ENCODE measurements around the gene CACNB4.

DNA sequence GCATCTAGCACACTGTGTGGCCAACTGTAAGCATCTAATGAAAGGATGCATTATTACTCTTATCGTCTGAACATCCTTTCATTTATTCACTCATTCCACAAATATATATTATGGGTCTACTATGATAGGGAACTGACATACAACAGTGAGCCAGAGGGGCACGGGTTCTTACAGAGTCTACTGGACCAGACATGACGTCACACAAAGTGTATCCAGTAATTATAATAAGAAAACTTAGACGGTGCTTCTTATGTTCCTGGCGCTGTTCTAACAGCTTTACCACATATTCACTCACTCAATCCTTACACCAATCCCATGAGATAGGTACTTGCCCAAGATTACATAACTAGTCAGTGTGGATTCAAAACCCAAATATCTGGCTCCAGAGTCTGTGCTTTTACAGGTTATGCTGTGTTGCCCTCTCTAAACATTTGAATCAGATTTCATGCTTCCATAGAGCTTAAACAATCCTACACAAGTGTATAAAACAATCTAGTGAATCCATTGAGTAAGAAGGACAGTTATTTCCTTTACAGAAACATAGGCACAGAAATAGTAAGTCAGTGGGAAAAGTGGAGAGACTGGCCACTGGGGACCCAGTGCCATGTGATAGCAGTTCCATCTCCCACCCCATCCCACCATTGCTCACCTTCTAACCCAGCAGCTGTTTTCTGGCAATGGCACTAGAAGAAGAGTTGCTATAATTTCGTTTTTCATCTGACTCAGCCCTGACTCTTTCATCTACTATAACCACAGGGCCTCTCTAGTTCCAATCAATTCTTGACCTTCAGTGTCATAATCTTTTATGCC lies 246.4 kb downstream of the CACNB4 start:
- TF ChIP-seq, protein P1, sequence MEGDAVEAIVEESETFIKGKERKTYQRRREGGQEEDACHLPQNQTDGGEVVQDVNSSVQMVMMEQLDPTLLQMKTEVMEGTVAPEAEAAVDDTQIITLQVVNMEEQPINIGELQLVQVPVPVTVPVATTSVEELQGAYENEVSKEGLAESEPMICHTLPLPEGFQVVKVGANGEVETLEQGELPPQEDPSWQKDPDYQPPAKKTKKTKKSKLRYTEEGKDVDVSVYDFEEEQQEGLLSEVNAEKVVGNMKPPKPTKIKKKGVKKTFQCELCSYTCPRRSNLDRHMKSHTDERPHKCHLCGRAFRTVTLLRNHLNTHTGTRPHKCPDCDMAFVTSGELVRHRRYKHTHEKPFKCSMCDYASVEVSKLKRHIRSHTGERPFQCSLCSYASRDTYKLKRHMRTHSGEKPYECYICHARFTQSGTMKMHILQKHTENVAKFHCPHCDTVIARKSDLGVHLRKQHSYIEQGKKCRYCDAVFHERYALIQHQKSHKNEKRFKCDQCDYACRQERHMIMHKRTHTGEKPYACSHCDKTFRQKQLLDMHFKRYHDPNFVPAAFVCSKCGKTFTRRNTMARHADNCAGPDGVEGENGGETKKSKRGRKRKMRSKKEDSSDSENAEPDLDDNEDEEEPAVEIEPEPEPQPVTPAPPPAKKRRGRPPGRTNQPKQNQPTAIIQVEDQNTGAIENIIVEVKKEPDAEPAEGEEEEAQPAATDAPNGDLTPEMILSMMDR (IDR thresholded peaks at IDR 0.05; ENCODE audit: low read length), result no peak
- TF ChIP-seq EZH2 (IDR thresholded peaks at IDR 0.05; ENCODE audit: borderline replicate concordance, low read length), result no peak
